ENCODE measurements around the gene SPINK1.
"Not testable (repeated sequence)": the region's sequence is repeated elsewhere in the genome, so short reads cannot be mapped to it uniquely, and the experiment has no call there.

The SPINK1 gene

GRCh38 chr5:147874910-147875367 lies 43.5 kb upstream of the SPINK1 start:
- H3K4me3 ChIP-seq (ENCODE audit: low read depth, low read length), result no peak overlapping the region
- TF ChIP-seq, protein P1, sequence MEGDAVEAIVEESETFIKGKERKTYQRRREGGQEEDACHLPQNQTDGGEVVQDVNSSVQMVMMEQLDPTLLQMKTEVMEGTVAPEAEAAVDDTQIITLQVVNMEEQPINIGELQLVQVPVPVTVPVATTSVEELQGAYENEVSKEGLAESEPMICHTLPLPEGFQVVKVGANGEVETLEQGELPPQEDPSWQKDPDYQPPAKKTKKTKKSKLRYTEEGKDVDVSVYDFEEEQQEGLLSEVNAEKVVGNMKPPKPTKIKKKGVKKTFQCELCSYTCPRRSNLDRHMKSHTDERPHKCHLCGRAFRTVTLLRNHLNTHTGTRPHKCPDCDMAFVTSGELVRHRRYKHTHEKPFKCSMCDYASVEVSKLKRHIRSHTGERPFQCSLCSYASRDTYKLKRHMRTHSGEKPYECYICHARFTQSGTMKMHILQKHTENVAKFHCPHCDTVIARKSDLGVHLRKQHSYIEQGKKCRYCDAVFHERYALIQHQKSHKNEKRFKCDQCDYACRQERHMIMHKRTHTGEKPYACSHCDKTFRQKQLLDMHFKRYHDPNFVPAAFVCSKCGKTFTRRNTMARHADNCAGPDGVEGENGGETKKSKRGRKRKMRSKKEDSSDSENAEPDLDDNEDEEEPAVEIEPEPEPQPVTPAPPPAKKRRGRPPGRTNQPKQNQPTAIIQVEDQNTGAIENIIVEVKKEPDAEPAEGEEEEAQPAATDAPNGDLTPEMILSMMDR (IDR thresholded peaks at IDR 0.05; ENCODE audit: low read depth, low read length, missing control alignments), result no peak
- in situ Hi-C loops (cut with HindIII; ENCODE audit: low sequenced_read_pairs), result no loop called here
- no peak for DNase-seq (ENCODE audit: low read depth)

GRCh38 chr5:147874118-147874875 lies 42.8 kb upstream of the SPINK1 start:
- DNase-seq (ENCODE audit: low read depth); H3K4me3 ChIP-seq (ENCODE audit: low read depth, low read length); in situ Hi-C loops (cut with HindIII; ENCODE audit: low sequenced_read_pairs): not testable (repeated sequence)

DNA sequence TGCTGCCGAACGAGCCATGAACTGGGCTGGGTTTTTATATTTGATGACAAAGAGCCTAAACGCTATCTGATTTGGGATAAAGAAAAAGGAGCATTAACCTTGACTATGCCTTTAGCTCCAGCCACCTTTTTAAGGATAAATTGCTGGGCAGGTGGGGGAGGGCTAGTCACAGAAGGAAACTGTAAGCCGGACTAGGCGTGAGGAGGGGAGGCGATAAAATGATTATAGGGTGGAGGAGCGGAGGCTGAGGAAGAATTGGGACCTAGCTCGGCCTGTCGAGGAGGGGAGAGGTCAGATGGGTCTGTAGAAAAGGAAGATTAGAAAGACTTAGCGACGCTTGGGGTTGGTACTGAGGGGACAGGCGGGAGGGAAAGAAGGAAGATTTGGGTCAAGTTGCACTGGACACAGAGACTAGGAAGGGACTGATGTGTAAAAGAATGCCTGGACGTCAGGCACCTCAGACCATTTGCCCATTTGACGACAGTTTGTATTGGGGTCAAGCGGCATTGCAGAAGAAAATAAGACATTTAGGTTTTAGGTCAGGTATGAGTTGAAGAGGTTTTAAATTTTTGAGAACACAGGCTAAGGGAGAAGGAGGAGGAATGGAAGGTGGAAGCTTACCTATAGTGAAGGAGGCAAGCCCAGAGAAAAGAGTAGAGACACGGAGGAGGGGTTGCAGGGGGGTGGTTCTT lies 41.4 kb upstream of the SPINK1 start:
- H3K4me3 ChIP-seq (ENCODE audit: low read depth, low read length); DNase-seq (ENCODE audit: low read depth); in situ Hi-C loops (cut with HindIII; ENCODE audit: low sequenced_read_pairs): not testable (repeated sequence)

DNA sequence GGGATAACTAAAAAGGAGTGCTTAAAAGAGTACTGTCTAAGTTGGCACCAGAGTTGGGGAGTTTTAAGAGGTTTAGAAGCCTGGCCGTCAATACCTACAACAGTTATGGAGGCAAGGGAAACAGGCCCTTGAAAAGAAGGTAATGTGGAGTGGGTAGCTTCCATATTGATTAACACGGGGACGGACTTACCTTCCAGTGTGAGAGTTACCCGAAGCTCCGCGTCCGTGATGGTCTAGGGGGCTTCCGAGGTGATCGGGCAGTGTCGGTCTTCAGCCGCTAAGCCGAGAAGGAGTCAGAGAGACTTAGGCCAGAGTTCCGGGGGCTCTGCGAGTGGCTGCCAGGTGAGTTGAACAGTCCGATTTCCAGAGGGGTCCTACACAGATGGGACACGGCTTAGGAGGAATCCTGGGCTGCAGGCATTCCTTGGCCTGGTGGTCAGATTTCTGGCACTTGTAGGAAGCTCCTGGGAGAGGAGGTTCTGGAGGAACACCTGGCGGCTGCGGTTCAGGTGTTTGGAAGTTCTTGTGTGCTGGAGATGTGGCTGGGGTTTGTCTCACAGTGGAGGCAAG lies 40.6 kb upstream of the SPINK1 start:
- in situ Hi-C loops (cut with HindIII; ENCODE audit: low sequenced_read_pairs); DNase-seq (ENCODE audit: low read depth): not testable (repeated sequence)

GRCh38 chr5:147869892-147870291 lies 38.4 kb upstream of the SPINK1 start:
- H3K4me3 ChIP-seq (ENCODE audit: low read depth, low read length); in situ Hi-C loops (cut with HindIII; ENCODE audit: low sequenced_read_pairs); DNase-seq (ENCODE audit: low read depth): not testable (repeated sequence)

More for the DNA sequence above, 40.6 kb upstream of the SPINK1 start:
- H3K4me3 ChIP-seq (ENCODE audit: low read depth, low read length), result not testable (repeated sequence)

DNA sequence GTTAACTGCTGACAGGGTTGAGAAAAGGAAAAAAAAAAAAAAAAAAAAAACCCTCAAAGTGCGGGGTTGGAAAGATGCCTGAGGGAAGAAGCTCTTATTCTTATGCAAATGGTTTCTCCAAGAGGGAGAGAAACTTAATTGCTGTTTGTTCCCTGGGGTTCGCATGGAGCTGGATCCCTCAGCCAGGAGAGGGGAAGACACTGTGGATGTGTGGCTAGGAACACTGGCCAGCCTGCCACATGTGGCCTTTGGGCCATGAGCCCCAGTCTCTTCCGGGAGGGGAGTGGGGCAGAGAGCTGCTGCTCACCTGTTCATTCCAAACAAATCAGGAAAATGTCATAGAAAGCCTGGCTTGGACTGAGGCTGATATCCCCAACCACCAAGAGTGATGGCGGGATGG lies 37.6 kb upstream of the SPINK1 start:
- no peak for DNase-seq (ENCODE audit: low read depth)
- no peak overlapping the region for H3K4me3 ChIP-seq (ENCODE audit: low read depth, low read length)
- in situ Hi-C loops (cut with HindIII; ENCODE audit: low sequenced_read_pairs), result no loop called here
- TF ChIP-seq, protein P1 (IDR thresholded peaks at IDR 0.05; ENCODE audit: low read depth, low read length, missing control alignments), result no peak

DNA sequence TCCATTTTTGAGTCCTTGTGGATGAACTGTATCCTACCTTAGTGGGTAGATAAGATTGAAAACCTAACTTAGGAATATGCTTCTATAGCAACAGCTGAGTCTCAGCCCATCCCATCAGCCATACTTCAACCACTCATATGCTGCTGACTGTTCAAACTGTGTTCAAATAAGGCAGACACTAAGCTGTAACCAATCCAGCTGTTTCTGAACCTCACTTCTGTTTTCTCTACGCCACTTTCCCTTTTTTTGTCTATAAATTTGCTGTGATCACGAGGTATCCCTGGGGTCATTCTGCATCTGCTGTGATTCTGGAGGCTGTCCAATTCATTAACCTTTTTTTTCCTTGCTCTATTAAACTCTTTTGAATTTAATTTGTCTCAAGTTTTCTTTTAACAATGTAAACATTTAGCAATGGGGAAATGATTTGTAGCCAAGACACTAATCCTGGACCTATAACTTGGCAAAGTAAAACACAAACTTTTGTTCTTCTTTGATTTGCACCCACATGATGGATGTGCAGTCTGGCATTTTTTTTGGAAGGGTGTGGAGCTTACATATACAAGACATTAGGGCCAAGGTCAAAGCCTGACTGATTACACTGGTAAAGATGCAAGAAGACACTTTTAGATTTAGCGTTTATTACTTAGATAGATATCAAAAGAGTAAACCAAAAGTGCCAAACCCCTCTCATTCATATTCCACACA lies 32.1 kb upstream of the SPINK1 start:
- no peak for DNase-seq (ENCODE audit: low read depth)
- TF ChIP-seq, protein P1 (IDR thresholded peaks at IDR 0.05; ENCODE audit: low read depth, low read length, missing control alignments), result no peak
- in situ Hi-C loops (cut with HindIII; ENCODE audit: low sequenced_read_pairs), result no loop called here
- no peak overlapping the region for H3K4me3 ChIP-seq (ENCODE audit: low read depth, low read length)

DNA sequence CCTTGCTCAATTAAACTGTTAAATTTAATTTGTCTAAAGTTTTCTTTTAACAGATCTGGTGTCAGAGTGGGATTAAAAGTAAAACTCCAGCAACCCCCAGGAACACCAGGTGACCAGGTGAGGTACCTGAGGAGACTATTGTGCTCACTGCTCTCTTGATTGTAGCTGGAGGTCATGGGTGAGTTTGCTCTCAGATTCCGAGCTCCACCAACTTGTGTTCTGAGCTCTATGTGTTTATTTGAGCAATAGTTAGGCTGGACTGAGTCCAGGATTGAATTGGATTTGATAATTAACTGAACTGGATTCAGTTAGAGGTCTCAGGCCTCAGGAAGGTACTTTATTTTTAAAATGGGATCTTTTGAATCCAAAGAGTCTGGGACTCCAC lies 29.2 kb upstream of the SPINK1 start:
- no peak for DNase-seq (ENCODE audit: low read depth)
- in situ Hi-C loops (cut with HindIII; ENCODE audit: low sequenced_read_pairs), result no loop called here
- TF ChIP-seq, protein P1 (IDR thresholded peaks at IDR 0.05; ENCODE audit: low read depth, low read length, missing control alignments), result no peak

More for the DNA sequence above, 29.2 kb upstream of the SPINK1 start:
- H3K4me3 ChIP-seq (ENCODE audit: low read depth, low read length), result no peak overlapping the region
